Right lobe of liver (tissue), 6 donors: ENCODE data around the gene CCDC102A. TPM values are rescaled to one million over a fixed set of nuclear protein-coding genes. Genes with fewer than 3 reads are reported as not detected.
A peak's percentile ranks its signal among the peaks of the same experiment; 100 is the strongest.

Experiments
- ATAC-seq, 4 donors: fragments of 200-7000 bp; cut with Tn5 transposase; one replicate each; pipeline ENCODE4 v1.9.1; 2020; ENCODE audit warnings: mild to moderate bottlenecking in 4 of 4, moderate library complexity in 4 of 4
- DNase-seq, 3 donors: peaks; one replicate each; pipeline ENCODE4 v3.0.0-alpha.2; 2020
- H3K27ac ChIP-seq, 3 donors: fragments of 200-600 bp; one replicate each; pipeline ENCODE4 v1.8.0; 2022
- H3K27me3 ChIP-seq, 2 donors: fragments of 200-600 bp; one replicate each; pipeline ENCODE4 v1.8.0; 2022
- H3K36me3 ChIP-seq, 4 donors: fragments of 200-600 bp; sonication (generic) in 1 of 4; one replicate each; pipeline versions ENCODE4 v1.5.1 to v1.8.0; 2017 to 2022; ENCODE audit warnings: control low read depth in 1 of 4
- H3K4me1 ChIP-seq, 4 donors: fragments of 200-600 bp; sonication (generic) in 1 of 4; one replicate each; pipeline versions ENCODE4 v1.5.1 to v1.8.0; 2017 to 2022; ENCODE audit warnings: control low read depth in 1 of 4
- H3K4me3 ChIP-seq, 3 donors: fragments of 200-600 bp; one replicate each; pipeline ENCODE4 v1.8.0; 2022
- H3K9me3 ChIP-seq, 4 donors: fragments of 200-600 bp; sonication (generic) in 1 of 4; one replicate each; pipeline versions ENCODE4 v1.5.1 to v1.8.0; 2017 to 2022; ENCODE audit warnings: control low read depth in 1 of 4
- CTCF ChIP-seq, 4 donors: fragments of 200-600 bp in 3 of 4; fragments of 450-650 bp in 1 of 4; IDR thresholded peaks; one replicate each; pipeline versions ENCODE4 v1.5.1 to v1.8.0; 2016 to 2022; ENCODE audit warnings: antibody characterized with exemption in 4 of 4, mild to moderate bottlenecking in 2 of 4
- POLR2A ChIP-seq: fragments of 450-650 bp; IDR thresholded peaks from one replicate; pipeline ENCODE4 v1.6.1; 2017; ENCODE audit warnings: antibody characterized with exemption, mild to moderate bottlenecking
- WGBS: methylation state at CpG from one replicate; pipeline ENCODE4 v1.1.6; 2018; ENCODE audit warnings: low coverage, low lambda C conversion rate; ENCODE audit not compliant: insufficient coverage; ENCODE audit errors: missing lambda C conversion rate; 5-methylcytosine and 5-hydroxymethylcytosine counted together
- intact Hi-C, 2 donors: fragments of 100-400 bp; cut with DNase I; formaldehyde crosslinking; loops; one replicate each; pipeline versions ENCODE4 v1.11.2 to v1.14.1; 2022
- total RNA-seq, 6 experiments: library from RNA; depleted of rRNA in 2 of 6; stranded (reverse); fragments of >200 nt in 2 of 6; fragmentation: NEBNext Ultra II Directional in 3 of 6; extraction: Animal tissue kit (Norgen Biotek cat#: 25700) in 3 of 6; gene quantifications; one replicate each; pipeline versions ENCODE4 v1.1.0 to v1.2.4, GENCODE V29; 2016 to 2023
- donor health status: DM: no; HTN: yes; CAD: no.
- donor health status: DM: no; HTN: no; CAD: no.
- donor health status: DM: no; HTN: no; CAD: no.
- donor health status: DM: no; HTN: yes; CAD: no.
- donor health status: DM: no; HTN: yes; CAD: no.

Gene CCDC102A
- total RNA-seq, 6 experiments from 2014 or later, result 0.97 to 1.9 (median 1.2) TPM

- H3K4me3 ChIP-seq, result no peak overlapping the region
- peak in 2 of 3 donors; percentile 23 to 27 for DNase-seq
- no peaks in the 10 kb centered on the region for H3K9me3 ChIP-seq
- H3K27ac ChIP-seq, result no peak overlapping the region
- WGBS, result no CpG with 5 or more reads among the region's 7 CpGs
- intact Hi-C loops, result no loop called here
- H3K36me3 ChIP-seq, result no peaks in the 10 kb centered on the region
- H3K4me1 ChIP-seq, result peaks cover 0 to 4% (median 0%) of the 10 kb centered on the region in 4 donors
- no peaks in the 10 kb centered on the region for H3K27me3 ChIP-seq
- no peak for TF ChIP-seq CTCF (IDR thresholded peaks at IDR 0.05)
- no peak for ATAC-seq
Observed at GRCh38 chr16:57532266-57532625, 4.1 kb downstream of the CCDC102A start.

GRCh38 chr16:57531635-57532265 lies 4.6 kb downstream of the CCDC102A start:
- Histone ChIP-seq H3K27me3 (no peaks in the 10 kb centered on the region), H3K4me3 (no peak overlapping the region), H3K27ac (no peak overlapping the region), H3K9me3 (no peaks in the 10 kb centered on the region), H3K36me3 (no peaks in the 10 kb centered on the region), H3K4me1 (peaks cover 0 to 4% (median 0%) of the 10 kb centered on the region in 4 donors)
- WGBS, result 75% methylated on average over 8 of the region's 8 CpGs
- peak in 2 of 3 donors; percentile 12 to 20 for DNase-seq
- ATAC-seq, result no peak
- TF ChIP-seq CTCF (IDR thresholded peaks at IDR 0.05) (no peak), POLR2A (no peak)
- intact Hi-C loops, result no loop called here

GRCh38 chr16:57531253-57531575 lies 5.2 kb downstream of the CCDC102A start:
- TF ChIP-seq POLR2A, result no peak
- TF ChIP-seq CTCF (IDR thresholded peaks at IDR 0.05), result no peak
- DNase-seq, result peak in 1 of 3 donors; percentile 24
- intact Hi-C loops, result no loop called here
- H3K9me3 ChIP-seq, result no peaks in the 10 kb centered on the region
- H3K27me3 ChIP-seq, result no peaks in the 10 kb centered on the region
- peaks cover 0 to 4% (median 0%) of the 10 kb centered on the region in 4 donors for H3K4me1 ChIP-seq
- no peak overlapping the region for H3K27ac ChIP-seq
- no peaks in the 10 kb centered on the region for H3K36me3 ChIP-seq
- 80% methylated on average over 3 of the region's 3 CpGs for WGBS
- H3K4me3 ChIP-seq, result no peak overlapping the region
- no peak for ATAC-seq

- Histone ChIP-seq H3K4me1 (peaks cover 0 to 4% (median 0%) of the 10 kb centered on the region in 4 donors), H3K36me3 (no peaks in the 10 kb centered on the region)
- no peak for TF ChIP-seq POLR2A
- TF ChIP-seq CTCF (IDR thresholded peaks at IDR 0.05), result no peak
Observed at GRCh38 chr16:57530522-57531252, 5.7 kb downstream of the CCDC102A start.

More at GRCh38 chr16:57530522-57531252, 5.7 kb downstream of the CCDC102A start:
- DNase-seq, result peak in 2 of 3 donors; percentile 38 to 42
- intact Hi-C loops, result no loop called here
- Histone ChIP-seq H3K4me3 (no peak overlapping the region), H3K27me3 (no peaks in the 10 kb centered on the region), H3K27ac (peak overlapping the region in 1 of 3 donors; percentile 13), H3K9me3 (no peaks in the 10 kb centered on the region)
- no peak for ATAC-seq
- 60% methylated on average over 18 of the region's 22 CpGs for WGBS
